ENCODE data around the gene PCDHGA11. TPM values are rescaled to one million over a fixed set of nuclear protein-coding genes. Genes with fewer than 3 reads are reported as not detected.
A peak's percentile ranks its signal among the peaks of the same experiment; 100 is the strongest.
"Not testable (repeated sequence)": the region's sequence is repeated elsewhere in the genome, so short reads cannot be mapped to it uniquely, and the experiment has no call there.

The PCDHGA11 gene
- total RNA-seq, 1 donor from 2014 or later = 5.1 TPM

DNA sequence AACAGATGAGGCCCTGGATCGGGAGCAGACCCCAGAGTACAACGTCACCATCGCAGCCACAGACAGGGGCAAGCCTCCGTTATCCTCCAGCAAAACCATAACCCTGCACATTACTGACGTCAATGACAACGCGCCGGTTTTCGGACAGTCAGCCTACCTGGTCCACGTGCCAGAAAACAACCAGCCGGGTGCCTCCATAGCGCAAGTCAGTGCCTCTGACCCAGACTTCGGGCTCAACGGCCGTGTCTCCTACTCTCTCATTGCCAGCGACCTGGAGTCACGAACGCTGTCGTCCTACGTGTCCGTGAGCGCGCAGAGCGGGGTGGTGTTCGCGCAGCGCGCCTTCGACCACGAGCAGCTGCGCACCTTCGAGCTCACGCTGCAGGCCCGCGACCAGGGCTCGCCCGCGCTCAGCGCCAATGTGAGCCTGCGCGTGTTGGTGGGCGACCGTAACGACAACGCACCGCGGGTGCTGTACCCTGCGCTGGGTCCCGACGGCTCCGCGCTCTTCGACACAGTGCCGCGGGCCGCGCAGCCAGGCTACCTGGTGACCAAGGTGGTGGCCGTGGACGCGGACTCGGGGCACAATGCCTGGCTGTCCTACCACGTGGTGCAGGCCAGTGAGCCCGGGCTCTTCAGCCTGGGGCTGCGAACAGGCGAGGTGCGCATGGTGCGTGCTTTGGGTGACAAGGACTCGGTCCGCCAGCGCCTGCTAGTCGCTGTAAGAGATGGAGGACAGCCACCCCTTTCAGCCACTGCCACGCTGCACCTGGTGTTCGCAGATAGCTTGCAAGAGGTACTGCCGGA lies 1.6 kb upstream of the PCDHGA11 start:
- intact Hi-C loops (cut with DNase I) = no loop called here
- DNase-seq = no peak
- no peak for ATAC-seq (ENCODE audit: poor library complexity)

GRCh38 chr5:141421489-141421855 lies 621 bp downstream of the PCDHGA11 start:
- no peak for DNase-seq
- no peak for ATAC-seq (ENCODE audit: poor library complexity)
- intact Hi-C loops (cut with DNase I) = no loop called here

DNA sequence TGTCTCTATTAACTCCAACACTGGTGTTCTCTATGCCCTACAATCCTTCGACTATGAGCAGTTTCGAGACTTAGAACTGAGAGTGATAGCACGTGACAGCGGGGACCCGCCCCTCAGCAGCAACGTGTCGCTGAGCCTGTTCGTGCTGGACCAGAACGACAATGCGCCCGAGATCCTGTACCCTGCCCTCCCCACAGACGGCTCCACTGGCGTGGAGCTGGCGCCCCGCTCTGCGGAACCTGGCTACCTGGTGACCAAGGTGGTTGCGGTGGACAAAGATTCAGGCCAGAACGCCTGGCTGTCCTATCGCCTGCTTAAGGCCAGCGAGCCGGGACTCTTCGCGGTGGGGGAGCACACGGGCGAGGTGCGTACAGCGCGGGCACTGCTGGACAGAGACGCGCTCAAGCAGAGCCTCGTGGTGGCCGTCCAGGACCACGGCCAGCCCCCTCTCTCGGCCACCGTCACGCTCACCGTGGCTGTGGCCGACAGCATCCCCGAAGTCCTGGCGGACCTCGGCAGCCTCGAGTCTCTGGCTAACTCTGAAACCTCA lies 2.0 kb downstream of the PCDHGA11 start:
- intact Hi-C loops (cut with DNase I) = no loop called here
- DNase-seq = no peak
- no peak for ATAC-seq (ENCODE audit: poor library complexity)

- DNase-seq = no peak
- ATAC-seq (ENCODE audit: poor library complexity) = no peak
- intact Hi-C loops (cut with DNase I) = loop anchor here (5.0 kb wide), 1 partner anchor 99 kb away; no protein-coding TSS in a partner anchor
Measured at GRCh38 chr5:141427783-141428426, 7.1 kb downstream of the PCDHGA11 start.

GRCh38 chr5:141430332-141431113 lies 9.7 kb downstream of the PCDHGA11 start, which contains the start of gene PCDHGA12:
Gene PCDHGA12, plus strand, starts transcription at chr5:141430507. Its CDS starts 253 bp downstream, at chr5:141430760.
- intact Hi-C loops (cut with DNase I) = no loop called here
- no peak for DNase-seq
- ATAC-seq (ENCODE audit: poor library complexity) = peak; percentile 91

GRCh38 chr5:141431286-141431685 lies 10.4 kb downstream of the PCDHGA11 start:
- intact Hi-C loops (cut with DNase I) = no loop called here
- DNase-seq (no peak), ATAC-seq (ENCODE audit: poor library complexity) (peak; percentile 38)

GRCh38 chr5:141432308-141432707 lies 11.5 kb downstream of the PCDHGA11 start:
- ATAC-seq (ENCODE audit: poor library complexity); intact Hi-C loops (cut with DNase I); DNase-seq: not testable (repeated sequence)

- DNase-seq; ATAC-seq (ENCODE audit: poor library complexity); intact Hi-C loops (cut with DNase I): not testable (repeated sequence)
Measured at GRCh38 chr5:141432726-141433125, 11.9 kb downstream of the PCDHGA11 start.

- no peak for ATAC-seq (ENCODE audit: poor library complexity)
- intact Hi-C loops (cut with DNase I) = no loop called here
- DNase-seq = no peak
Measured at GRCh38 chr5:141434006-141434405, 13.2 kb downstream of the PCDHGA11 start.

GRCh38 chr5:141437221-141437620 lies 16.4 kb downstream of the PCDHGA11 start:
- ATAC-seq (ENCODE audit: poor library complexity) = no peak
- intact Hi-C loops (cut with DNase I) = no loop called here

DNA sequence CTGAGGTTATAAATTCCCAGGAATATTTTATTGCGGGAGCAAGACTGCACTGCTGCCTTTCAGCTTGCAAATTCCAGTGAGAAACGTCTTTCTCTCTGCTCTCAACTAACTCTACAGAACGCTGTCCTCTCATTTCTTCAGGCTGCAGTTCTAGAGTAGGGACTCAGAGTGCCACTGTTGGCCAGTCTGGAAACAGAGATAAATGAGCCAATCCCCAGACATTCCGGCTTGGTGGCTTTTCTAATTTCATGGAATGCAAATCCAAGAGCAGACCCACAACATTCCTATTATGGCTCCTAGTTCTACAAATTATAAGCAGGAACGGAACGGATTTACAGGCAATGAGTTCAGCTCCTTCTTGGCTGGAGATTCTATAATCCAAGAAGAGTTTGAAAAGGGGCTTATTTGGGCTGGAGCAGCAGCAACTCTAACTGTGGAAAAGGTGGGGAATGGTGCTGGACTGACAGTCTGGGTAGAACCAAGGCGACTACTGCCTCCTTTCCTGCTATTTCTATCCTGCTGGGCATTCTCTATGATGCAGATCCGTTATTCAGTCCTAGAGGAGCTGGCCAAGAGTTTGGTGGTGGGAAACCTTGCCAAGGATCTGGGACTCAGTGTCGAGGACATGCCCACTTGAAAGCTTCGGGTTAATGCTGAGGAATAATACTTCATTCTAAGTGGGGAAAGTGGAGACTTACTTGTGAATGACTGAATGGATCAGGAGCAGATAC lies 18.7 kb downstream of the PCDHGA11 start:
- ATAC-seq (ENCODE audit: poor library complexity) (peak; percentile 50), DNase-seq (no peak)
- intact Hi-C loops (cut with DNase I) = no loop called here

More at GRCh38 chr5:141437221-141437620, 16.4 kb downstream of the PCDHGA11 start:
- DNase-seq = no peak

DNA sequence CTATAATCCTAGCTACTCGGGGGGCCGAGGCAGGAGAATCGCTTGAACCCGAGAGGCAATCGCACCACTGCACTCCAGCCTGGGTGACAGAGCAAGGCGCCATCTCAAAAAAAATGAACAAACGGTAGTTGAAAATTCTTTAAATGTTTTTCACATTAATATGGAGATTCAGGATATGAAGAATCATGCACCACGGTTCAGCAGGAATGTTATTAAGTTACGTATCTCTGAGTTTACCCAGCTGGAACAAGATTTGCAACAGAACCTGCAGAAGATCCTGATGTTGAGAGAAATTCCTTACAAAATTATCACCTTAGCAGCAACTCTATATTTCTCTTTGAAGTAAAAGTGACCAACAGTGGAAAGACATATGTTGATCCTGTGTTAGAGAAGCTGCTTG lies 19.5 kb downstream of the PCDHGA11 start:
- DNase-seq = no peak
- no peak for ATAC-seq (ENCODE audit: poor library complexity)
- intact Hi-C loops (cut with DNase I) = no loop called here

GRCh38 chr5:141441571-141442170 lies 20.8 kb downstream of the PCDHGA11 start:
- intact Hi-C loops (cut with DNase I) = no loop called here
- ATAC-seq (ENCODE audit: poor library complexity) (peak; percentile 88), DNase-seq (peak; percentile 63)

GRCh38 chr5:141465351-141465750 lies 44.5 kb downstream of the PCDHGA11 start:
- no peak for DNase-seq
- intact Hi-C loops (cut with DNase I) = no loop called here
- no peak for ATAC-seq (ENCODE audit: poor library complexity)
